HG02884 (cell line): ENCODE results near the gene SLAMF6.
A peak's percentile ranks its signal among the peaks of the same experiment; 100 is the strongest.
"Not testable (repeated sequence)": the region's sequence is repeated elsewhere in the genome, so short reads cannot be mapped to it uniquely, and the experiment has no call there.

ENCODE experiments used
- ATAC-seq: cut with Tn5 transposase; IDR thresholded peaks from one replicate; pipeline ENCODE4 v1.9.1; 2021; ENCODE audit warnings: mild to moderate bottlenecking, moderate library complexity; ENCODE audit not compliant: unreplicated experiment

SLAMF6 gene

DNA sequence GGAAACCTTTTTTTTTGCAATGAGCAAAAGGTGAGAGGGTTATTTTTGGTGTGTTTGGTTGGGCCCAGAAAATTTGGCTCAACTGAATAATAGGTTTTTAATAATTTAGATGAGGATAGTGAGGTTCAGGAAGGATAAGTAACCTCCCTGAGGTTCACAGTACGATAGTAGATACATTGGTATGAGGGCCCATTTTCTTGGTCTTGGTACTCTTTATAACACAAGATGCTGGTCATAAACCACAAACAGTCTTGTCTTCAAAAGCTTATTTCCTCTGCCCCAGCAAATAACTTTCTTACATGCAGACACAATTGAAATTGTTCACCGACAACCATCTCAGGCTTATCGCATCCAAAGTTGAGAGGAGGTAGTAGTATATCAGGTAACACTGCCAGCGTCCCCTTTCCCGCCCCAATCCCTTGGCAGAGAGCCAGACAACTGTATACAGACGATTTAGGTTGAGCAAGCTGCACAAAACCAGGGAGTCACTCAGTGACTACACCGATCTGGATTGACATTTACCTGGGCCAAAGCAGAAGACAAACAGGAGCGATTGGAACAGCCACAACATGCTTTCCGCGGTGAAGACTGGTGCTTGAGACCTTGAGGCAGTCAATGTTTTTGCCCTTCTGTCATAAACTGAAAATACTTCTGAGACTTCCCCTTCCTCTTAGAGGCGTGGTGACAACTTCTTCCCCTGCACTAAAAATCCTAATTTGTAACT, at the start of gene SLAMF6:
Gene SLAMF6, minus strand, starts transcription at position 634 of the 724 bp plus-strand sequence. Its CDS starts 63 bp downstream, at position 571.
- ATAC-seq: peak; percentile 54

- no peak for ATAC-seq
Observed at GRCh38 chr1:160570840-160571239, 47.8 kb upstream of the SLAMF6 start.

- ATAC-seq: no peak
Observed at GRCh38 chr1:160569806-160570205, 46.8 kb upstream of the SLAMF6 start.

DNA sequence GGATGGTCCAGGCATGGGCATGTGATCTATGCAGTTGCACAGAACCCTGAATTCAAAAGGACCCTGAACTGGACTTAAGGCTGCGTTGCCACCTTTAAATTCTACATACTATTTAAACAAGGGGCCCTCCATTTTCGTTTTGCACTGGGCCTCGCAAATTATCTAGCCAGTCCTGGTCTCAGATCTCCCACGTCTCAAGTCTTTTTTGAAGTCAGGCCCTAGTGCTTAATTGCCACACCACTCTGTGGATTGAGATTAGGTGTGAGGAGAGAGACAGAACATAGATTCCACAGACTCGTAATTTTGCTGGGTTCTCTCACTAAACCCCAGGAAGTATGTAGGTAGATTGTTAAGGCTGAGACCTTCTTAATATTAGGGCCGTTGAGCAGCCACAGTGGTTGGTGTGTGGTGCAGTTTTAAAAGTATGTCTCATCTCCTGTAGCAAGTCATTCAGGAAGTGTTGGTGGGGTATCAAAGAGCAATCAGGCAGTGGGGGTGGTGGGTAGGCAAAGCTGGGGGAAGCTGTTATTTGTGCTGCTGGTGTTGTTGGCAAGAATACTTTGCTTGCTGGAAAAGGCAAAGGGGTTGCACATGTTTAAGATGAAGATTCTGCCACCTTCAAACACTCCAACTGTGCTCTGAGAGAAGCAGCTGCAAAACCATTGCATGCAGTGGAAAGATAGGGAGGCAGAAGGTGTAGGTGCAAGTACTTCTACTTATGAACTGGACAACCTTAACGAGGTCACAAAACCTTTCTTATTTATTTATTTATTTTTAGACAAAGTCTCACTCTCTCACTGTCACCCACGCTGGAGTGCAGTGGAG, 45.0 kb upstream of the SLAMF6 start:
- peak; percentile 85 for ATAC-seq

GRCh38 chr1:160567341-160567740, 44.3 kb upstream of the SLAMF6 start:
- no peak for ATAC-seq

- no peak for ATAC-seq
Observed at GRCh38 chr1:160565564-160565963, 42.5 kb upstream of the SLAMF6 start.

DNA sequence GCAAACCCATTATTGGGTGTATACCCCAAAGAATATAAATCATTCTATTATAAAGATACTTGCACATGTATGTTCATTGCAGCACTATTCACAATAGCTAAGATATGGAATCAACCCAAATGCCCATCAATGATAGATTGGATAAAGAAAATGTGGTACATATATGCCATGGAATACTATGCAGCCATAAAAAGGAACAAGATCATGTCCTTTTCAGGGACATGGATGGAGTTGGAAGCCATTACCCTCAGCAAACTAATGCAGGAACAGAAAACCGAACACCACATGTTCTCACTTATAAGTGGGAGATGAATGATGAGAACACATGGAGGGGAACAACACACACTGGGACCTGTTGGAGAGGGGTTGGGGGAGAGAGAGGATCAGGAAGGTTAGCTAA, 40.2 kb upstream of the SLAMF6 start:
- ATAC-seq: not testable (repeated sequence)

DNA sequence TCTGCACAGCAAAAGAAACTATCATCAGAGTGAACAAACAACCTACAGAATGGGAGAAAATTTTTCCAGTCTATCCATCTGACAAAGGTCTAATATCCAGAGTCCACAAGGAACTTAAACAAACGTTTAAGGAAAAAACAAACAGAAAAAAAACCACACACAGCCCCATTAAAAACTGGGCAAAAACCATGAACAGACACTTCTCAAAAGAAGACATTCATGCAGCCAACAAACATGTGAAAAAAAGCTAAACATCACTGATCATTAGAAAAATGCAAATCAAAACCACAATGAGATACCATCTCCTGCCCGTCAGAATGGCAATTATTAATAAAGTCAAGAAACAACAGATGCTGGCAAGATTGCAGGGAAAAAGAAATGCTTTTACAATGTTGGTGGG, 39.7 kb upstream of the SLAMF6 start:
- not testable (repeated sequence) for ATAC-seq

DNA sequence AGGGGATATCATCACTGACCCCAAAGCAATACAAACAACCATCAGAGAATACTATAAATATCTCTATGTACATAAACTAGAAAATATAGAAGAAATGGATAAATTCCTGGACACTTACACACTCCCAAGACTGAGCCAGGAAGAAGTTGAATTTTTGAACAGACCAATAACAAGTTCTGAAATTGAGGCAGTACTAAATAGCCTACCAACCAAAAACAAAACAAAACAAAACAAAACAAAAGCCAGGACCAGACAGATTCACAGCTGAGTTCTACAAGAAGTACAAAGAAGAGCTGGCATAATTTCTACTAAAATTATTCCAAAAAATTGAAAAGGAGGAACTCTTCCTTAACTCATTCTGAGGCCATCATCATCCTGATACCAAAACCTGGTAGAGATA, 37.8 kb upstream of the SLAMF6 start:
- ATAC-seq: no peak

DNA sequence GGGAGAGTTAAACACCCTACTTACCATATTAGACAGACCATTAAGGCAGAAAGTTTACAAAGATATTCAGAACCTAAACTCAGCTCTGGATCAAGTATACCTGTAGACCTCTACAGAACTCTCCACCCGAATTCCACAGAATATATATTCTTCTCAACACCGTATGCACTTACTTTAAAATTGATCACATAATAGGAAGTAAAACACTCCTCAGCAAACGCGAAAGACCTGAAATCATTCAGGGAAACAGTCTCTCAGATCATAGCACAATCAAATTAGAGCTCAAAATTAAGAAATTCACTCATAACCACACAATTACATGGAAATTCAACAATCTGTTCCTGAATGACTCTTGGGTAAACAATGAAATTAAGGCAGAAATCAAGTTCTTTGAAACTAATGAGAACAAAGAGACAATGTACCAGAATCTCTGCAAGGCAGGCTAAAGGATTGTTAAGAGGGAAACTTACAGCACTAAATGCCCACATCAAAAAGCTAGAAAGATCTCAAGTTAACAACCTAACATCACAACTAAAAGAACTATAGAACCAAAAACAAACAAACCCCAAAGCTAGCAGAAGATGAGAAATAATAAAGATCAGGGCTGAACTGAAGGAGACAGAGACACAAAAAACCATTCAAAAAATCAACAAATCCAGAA, 37.1 kb upstream of the SLAMF6 start:
- no peak for ATAC-seq

GRCh38 chr1:160559437-160559836, 36.4 kb upstream of the SLAMF6 start:
- not testable (repeated sequence) for ATAC-seq

DNA sequence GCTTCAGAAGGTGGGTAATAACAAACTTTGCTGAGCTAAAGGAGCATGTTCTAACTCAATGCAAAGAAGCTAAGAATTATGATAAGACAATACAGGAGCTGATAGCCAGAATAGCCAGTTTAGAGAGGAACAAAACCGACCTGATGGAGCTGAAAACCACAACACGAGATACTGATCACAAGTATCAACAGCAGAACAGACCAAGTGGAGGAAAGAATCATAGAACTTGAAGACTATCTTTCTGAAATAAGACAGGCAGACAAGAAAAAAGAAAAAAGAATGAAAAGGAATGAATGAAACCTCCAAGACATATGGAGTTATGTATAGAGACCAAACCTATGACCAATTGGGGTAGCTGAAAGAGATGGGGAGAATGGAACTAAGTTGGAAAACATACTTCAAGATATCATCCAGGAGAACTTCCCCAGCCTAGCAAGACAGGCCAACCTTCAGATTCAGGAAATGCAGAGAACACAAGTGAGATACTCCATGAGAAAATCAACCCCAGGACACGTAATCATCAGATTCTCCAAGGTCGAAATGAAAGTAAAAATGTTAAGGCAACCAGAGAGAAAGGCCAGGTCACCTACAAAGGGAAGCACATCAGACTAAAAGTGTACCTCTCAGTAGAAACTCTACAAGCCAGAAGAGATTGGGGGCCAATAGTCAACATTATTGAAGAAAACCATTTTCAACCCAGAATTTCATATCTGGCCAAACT, 35.8 kb upstream of the SLAMF6 start:
- no peak for ATAC-seq

GRCh38 chr1:160553778-160554177, 30.7 kb upstream of the SLAMF6 start:
- ATAC-seq: no peak

GRCh38 chr1:160552425-160552824, 29.4 kb upstream of the SLAMF6 start:
- ATAC-seq: no peak

GRCh38 chr1:160550572-160551034, 27.5 kb upstream of the SLAMF6 start:
- ATAC-seq: no peak

- ATAC-seq: no peak
Observed at GRCh38 chr1:160549665-160550006, 26.6 kb upstream of the SLAMF6 start.

DNA sequence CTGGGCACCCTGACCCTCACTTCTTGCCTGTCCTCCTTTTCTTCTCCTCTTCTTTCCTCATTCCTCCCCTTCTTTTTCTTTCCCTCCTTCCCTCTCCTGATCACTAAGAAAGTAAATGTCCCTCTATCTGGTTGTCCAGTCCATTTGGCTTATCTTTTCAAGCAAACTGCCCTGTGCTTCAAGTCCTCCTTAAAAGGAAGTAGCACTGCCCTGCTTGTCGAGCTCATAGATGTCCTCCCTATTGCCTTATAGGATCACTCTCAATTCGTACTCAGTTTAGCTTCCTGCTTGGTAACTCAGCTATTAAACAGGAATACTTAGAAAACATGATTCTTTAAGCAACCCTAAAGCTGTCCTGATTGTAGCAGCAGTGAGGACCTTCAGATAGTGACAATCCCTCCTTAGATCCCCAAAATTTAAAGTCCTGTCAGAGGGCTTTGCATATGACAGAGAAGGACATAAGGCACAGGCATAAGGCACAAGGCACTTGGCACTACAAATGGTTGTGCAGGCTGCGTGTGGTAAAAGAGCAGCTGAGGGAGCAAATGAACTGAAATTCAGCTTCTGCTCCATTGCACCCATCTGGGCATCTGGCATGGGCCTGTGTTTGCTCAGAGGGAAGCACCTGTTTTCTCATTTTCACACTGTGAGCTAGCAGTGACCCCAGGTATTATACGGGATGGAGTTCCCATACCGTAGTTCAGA, 26.1 kb upstream of the SLAMF6 start:
- ATAC-seq: peak; percentile 45

DNA sequence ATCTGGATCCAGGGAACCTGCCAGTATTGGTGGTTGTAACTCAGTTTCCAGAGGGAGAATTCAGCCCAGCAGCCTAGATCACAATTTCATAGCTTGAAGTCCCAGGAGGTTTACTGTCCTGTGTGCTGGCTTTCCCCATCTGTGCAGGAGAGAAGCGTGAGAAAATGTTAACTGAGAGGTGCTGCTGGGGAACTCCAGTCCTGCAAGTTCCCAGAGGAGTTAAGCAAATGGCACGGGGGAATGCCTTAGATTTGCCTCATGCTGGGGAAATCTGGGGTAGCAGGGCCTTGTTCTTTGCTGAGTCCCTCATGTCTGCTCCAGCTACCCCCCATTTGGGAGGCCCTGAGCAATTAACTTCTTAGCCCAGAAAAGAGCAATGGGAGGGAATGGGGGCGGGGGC, 25.1 kb upstream of the SLAMF6 start:
- peak; percentile 43 for ATAC-seq

DNA sequence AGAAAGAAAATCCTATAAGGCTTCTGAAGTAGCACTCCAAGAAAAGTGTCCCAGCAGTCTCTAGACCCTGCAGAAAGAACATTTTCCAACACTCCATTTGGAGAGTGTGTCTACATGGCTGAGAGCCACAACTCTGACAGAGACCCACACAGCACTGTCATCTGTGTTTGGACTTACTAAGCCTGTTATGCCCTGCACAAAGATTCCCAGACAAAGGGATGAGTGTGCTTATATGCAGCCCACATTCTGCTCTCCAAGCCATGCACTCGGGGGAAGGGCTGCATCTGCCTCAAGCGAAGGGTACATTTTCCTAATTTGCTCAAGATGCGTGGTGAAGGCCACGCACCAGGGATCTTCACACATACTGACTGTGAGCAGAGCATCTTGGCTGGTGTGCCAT, 24.4 kb upstream of the SLAMF6 start:
- no peak for ATAC-seq

DNA sequence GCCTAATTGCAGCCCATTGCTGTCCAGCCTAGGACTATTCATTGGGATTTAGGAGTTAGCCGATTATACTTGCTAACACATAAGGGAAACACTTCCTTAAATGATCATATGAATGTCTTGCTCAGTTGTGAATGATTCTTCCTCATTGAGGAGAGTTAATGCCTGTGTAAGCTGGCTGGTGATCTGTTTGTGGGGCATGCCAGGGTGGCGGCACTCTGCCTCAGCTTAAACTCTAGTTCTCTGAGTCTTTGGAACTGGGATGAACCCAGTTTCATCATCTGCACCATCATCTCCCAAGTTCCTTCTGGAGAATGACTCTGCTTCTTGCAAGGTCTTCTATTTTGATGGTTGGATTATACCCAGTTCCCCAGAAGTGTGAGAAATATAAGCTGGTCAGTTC, 23.9 kb upstream of the SLAMF6 start:
- no peak for ATAC-seq
